Upper lobe of left lung (tissue), 6 donors: ENCODE results near the gene EN2. TPM values are rescaled to one million over a fixed set of nuclear protein-coding genes. Genes with fewer than 3 reads are reported as not detected.
A peak's percentile ranks its signal among the peaks of the same experiment; 100 is the strongest.

ENCODE experiments used
- ATAC-seq, 2 donors: fragments of 200-7000 bp; cut with Tn5 transposase; one replicate each; pipeline ENCODE4 v1.9.1; 2022; ENCODE audit warnings: mild to moderate bottlenecking in 2 of 2, moderate library complexity in 2 of 2; ENCODE audit not compliant: low FRiP score in 2 of 2
- DNase-seq, 2 donors: peaks; one replicate each; pipeline ENCODE4 v3.0.0-alpha.2; 2019 to 2020
- H3K27ac ChIP-seq, 4 donors: fragments of 200-600 bp; sonication (generic); one replicate each; pipeline ENCODE4 v1.5.1; 2016 to 2019
- H3K27me3 ChIP-seq, 4 donors: fragments of 200-600 bp; sonication (generic); one replicate each; pipeline ENCODE4 v1.5.1; 2017 to 2019
- H3K36me3 ChIP-seq, 4 donors: fragments of 200-600 bp; sonication (generic); one replicate each; pipeline ENCODE4 v1.5.1; 2016 to 2019
- H3K4me1 ChIP-seq, 4 donors: fragments of 200-600 bp; sonication (generic); one replicate each; pipeline ENCODE4 v1.5.1; 2018 to 2019
- H3K4me3 ChIP-seq, 4 donors: fragments of 200-600 bp; sonication (generic); one replicate each; pipeline ENCODE4 v1.5.1; 2017 to 2019; ENCODE audit warnings: mild to moderate bottlenecking in 2 of 4, moderate library complexity in 1 of 4
- H3K9me3 ChIP-seq, 4 donors: fragments of 200-600 bp; sonication (generic); one replicate each; pipeline ENCODE4 v1.5.1; 2018 to 2019
- EP300 ChIP-seq, 4 donors: sonication (generic); formaldehyde crosslinking; IDR thresholded peaks; one replicate each; pipeline ENCODE4 v1.5.1; 2017; ENCODE audit warnings: antibody characterized with exemption in 4 of 4, control low read depth in 2 of 4
- POLR2A ChIP-seq, 4 donors: fragments of 450-650 bp; IDR thresholded peaks; one replicate each; pipeline ENCODE4 v1.5.1; 2016 to 2017; ENCODE audit warnings: antibody characterized with exemption in 4 of 4, mild to moderate bottlenecking in 2 of 4
- POLR2AphosphoS5 ChIP-seq, 2 donors: sonication (generic); formaldehyde crosslinking; IDR thresholded peaks; one replicate each; pipeline ENCODE4 v1.5.1; 2017; ENCODE audit warnings: antibody characterized with exemption in 2 of 2
- WGBS, 2 donors: methylation state at CpG; one replicate each; pipeline ENCODE4 v1.1.5; 2017 to 2018; 5-methylcytosine and 5-hydroxymethylcytosine counted together
- total RNA-seq, 6 donors: library from RNA; depleted of rRNA in 4 of 6; stranded (reverse); fragments of >200 nt in 4 of 6; gene quantifications; one replicate each; pipeline versions ENCODE4 v1.1.0 to v1.2.1, GENCODE V29; 2016 to 2021
- TF ChIP-seq, protein P1 (sequence below), 6 experiments: fragments of 450-650 bp in 4 of 6; fragments of 200-600 bp in 2 of 6; sonication (generic) in 2 of 6; IDR thresholded peaks; one replicate each; pipeline ENCODE4 v1.5.1; 2016 to 2019; ENCODE audit warnings: antibody characterized with exemption in 6 of 6
- donor health status: DM: no; HTN: no; CAD: no; lungs with moderate emphysema.
- donor health status: DM: no; HTN: yes; CAD: no; lungs with severe emphysema.

The EN2 gene
- total RNA-seq, 6 donors from 2014 or later, result not detected

DNA sequence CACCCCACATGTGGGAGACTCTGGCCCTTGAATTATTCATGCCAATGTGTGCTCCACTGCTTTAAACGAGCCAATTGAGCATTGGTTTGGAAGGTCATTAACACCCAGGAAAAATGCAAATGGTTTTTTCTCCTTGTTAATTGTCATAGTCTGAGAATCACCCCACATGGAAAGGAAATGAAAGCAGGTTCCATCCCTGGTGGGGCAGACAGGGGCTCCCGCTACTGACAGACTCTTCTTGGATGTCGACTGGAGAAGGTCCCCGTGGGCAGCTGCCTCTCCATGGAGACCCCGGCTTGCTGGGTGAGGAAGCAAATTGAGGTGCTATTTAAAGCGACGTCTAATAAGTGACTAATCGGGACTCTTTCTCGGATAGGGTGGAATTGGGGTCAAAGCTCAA, 32.0 kb upstream of the EN2 start:
- Histone ChIP-seq H3K4me1 (no peaks in the 10 kb centered on the region), H3K27ac (no peak overlapping the region), H3K9me3 (no peaks in the 10 kb centered on the region), H3K4me3 (no peak overlapping the region), H3K36me3 (no peaks in the 10 kb centered on the region), H3K27me3 (no peaks in the 10 kb centered on the region)
- no peak for TF ChIP-seq EP300 (IDR thresholded peaks at IDR 0.05)
- TF ChIP-seq POLR2AphosphoS5 (IDR thresholded peaks at IDR 0.05), result no peak
- TF ChIP-seq POLR2A (IDR thresholded peaks at IDR 0.05), result no peak
- TF ChIP-seq, protein P1, sequence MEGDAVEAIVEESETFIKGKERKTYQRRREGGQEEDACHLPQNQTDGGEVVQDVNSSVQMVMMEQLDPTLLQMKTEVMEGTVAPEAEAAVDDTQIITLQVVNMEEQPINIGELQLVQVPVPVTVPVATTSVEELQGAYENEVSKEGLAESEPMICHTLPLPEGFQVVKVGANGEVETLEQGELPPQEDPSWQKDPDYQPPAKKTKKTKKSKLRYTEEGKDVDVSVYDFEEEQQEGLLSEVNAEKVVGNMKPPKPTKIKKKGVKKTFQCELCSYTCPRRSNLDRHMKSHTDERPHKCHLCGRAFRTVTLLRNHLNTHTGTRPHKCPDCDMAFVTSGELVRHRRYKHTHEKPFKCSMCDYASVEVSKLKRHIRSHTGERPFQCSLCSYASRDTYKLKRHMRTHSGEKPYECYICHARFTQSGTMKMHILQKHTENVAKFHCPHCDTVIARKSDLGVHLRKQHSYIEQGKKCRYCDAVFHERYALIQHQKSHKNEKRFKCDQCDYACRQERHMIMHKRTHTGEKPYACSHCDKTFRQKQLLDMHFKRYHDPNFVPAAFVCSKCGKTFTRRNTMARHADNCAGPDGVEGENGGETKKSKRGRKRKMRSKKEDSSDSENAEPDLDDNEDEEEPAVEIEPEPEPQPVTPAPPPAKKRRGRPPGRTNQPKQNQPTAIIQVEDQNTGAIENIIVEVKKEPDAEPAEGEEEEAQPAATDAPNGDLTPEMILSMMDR (IDR thresholded peaks at IDR 0.05), result no peak
- ATAC-seq, result no peak
- DNase-seq, result no peak
- WGBS, 2 donors, result 72 to 79% methylated on average over 9 of the region's 9 CpGs

DNA sequence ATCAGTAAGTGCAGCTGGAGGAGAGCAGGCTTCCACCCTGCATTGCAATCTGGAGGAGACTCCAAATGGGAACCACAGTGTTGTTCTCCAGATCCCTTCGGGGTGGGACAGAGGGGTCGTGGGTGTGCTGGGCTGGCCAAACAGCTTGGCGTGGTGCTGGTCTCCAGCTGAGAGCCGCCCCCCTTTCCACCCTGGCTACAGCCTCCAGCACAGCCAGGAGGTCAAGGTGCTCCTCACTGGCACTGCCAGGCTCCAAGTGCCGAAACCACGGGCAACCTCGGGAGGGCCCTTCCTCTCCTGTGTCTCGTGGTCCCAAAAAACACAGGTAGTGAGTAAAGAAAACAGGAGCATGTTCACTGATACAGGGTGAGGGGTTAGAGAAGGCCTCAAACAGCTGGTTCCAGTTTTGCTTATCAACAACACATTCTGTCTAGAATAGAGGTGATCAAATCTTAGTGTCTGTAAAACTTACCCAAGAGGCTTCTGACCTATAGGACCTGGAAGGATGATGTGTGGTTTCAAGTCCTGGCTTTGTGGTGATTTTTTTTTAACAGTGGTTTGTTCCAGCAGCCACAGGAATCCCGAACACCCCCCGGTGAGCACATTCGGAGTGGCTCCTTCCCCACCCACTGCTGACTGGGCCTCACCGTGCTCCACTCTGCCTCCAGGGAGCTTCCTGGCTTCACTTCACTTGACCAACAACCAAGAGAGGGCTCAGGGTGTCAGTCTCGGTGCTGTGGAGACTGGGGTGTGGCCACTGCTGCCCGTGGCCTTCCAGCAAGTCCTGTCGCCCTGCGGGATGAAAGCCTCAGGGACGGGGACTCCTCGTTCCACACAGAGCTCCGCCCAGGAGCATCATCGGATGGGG, 31.2 kb upstream of the EN2 start:
- TF ChIP-seq POLR2A (IDR thresholded peaks at IDR 0.05) (no peak), EP300 (IDR thresholded peaks at IDR 0.05) (no peak), POLR2AphosphoS5 (IDR thresholded peaks at IDR 0.05) (no peak)
- TF ChIP-seq, protein P1 (IDR thresholded peaks at IDR 0.05), result no peak
- Histone ChIP-seq H3K36me3 (no peaks in the 10 kb centered on the region), H3K4me1 (no peaks in the 10 kb centered on the region), H3K4me3 (no peak overlapping the region), H3K9me3 (no peaks in the 10 kb centered on the region), H3K27ac (no peak overlapping the region), H3K27me3 (no peaks in the 10 kb centered on the region)
- WGBS, 2 donors, result 70 to 78% methylated on average over 13 to 20 of the region's 20 CpGs
- no peak for ATAC-seq
- peak in 1 of 2 donors; percentile 58 for DNase-seq

- DNase-seq, result no peak
- no peaks in the 10 kb centered on the region for H3K27me3 ChIP-seq
- H3K36me3 ChIP-seq, result no peaks in the 10 kb centered on the region
- H3K9me3 ChIP-seq, result no peaks in the 10 kb centered on the region
- ATAC-seq, result no peak
- no peak overlapping the region for H3K4me3 ChIP-seq
- no peak for TF ChIP-seq POLR2A (IDR thresholded peaks at IDR 0.05)
- TF ChIP-seq, protein P1 (IDR thresholded peaks at IDR 0.05), result no peak
- TF ChIP-seq EP300 (IDR thresholded peaks at IDR 0.05), result no peak
- TF ChIP-seq POLR2AphosphoS5 (IDR thresholded peaks at IDR 0.05), result no peak
- WGBS, 2 donors, result 69% methylated on average over 15 to 19 of the region's 20 CpGs
- no peak overlapping the region for H3K27ac ChIP-seq
- no peaks in the 10 kb centered on the region for H3K4me1 ChIP-seq
Observed at GRCh38 chr7:155427411-155428038, 30.4 kb upstream of the EN2 start.

DNA sequence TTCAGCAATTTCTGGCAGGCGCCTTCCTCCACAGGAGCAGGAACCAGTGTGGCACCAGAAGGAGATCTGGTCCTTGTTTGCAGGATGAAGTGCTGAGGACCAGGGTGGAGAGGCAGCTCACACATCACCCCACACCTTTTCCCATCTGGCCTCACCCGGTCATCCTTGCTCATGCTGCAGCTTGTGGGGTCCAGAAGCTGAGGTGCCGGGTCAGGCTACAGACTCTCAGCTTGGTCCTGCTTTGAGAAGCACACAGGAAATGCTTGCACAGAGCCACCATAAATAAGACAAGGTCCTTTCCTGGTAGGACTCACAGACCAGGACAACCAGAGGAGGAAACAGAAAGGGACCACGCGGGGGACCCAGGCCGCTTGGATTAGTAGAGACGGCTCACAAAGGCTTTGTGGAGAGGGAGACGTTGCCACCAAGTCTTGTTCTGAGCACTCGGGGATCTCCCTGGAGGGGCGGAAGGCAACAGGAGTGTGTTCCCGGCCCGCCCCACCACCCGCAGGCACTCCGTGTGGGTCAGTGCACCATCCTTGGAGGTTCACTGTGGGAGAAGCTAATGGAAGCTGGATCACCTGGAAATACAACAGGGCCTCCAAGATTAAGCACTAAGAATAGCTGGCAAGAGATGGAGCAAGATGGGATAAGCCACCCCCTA, 29.6 kb upstream of the EN2 start:
- 80 to 85% methylated on average over 14 of the region's 14 CpGs for WGBS, 2 donors
- no peak for DNase-seq
- H3K9me3 ChIP-seq, result no peaks in the 10 kb centered on the region
- TF ChIP-seq, protein P1 (IDR thresholded peaks at IDR 0.05), result no peak
- TF ChIP-seq POLR2AphosphoS5 (IDR thresholded peaks at IDR 0.05) (no peak), POLR2A (IDR thresholded peaks at IDR 0.05) (no peak), EP300 (IDR thresholded peaks at IDR 0.05) (no peak)
- no peak for ATAC-seq
- H3K27ac ChIP-seq, result no peak overlapping the region
- no peaks in the 10 kb centered on the region for H3K4me1 ChIP-seq
- H3K4me3 ChIP-seq, result no peak overlapping the region
- no peaks in the 10 kb centered on the region for H3K27me3 ChIP-seq
- H3K36me3 ChIP-seq, result no peaks in the 10 kb centered on the region
